K562 (cell line): ENCODE measurements around the gene PTPRT. TPM values are rescaled to one million over a fixed set of nuclear protein-coding genes. Genes with fewer than 3 reads are reported as not detected.

Source experiments
- ATAC-seq: fragments of 200-7000 bp; cut with Tn5 transposase; 3 replicates; pipeline ENCODE4 v1.9.1; 2020; ENCODE audit warnings: moderate library complexity
- BruUV-seq: library from RNA; stranded (reverse); fragments of 400-500 nt; replicated peaks from 2 replicates; lab custom pipeline; 2021; lab: Mats Ljungman, UMichigan
- CTCF ChIA-PET: fragments of 300-600 bp; formaldehyde crosslinking; extraction: SDS; loops from one replicate; lab custom pipeline; 2021; ENCODE audit warnings: low intra/inter-chr PET ratio; lab: Yijun Ruan, JAX
- POLR2A ChIA-PET: fragments of 300-600, 350-650 bp; sonication (Branson Sonifier 250); formaldehyde crosslinking; extraction: SDS; loops from one replicate; lab custom pipeline; 2021; ENCODE audit warnings: antibody characterized with exemption, inconsistent platforms; lab: Yijun Ruan, JAX
- DNase-seq, 4 experiments: peaks; one replicate each; pipeline versions ENCODE4 v3.0.0 to v3.0.0-alpha.2; 2011 to 2018; ENCODE audit warnings: low spot score in 3 of 4, mixed read lengths in 3 of 4; ENCODE audit errors: extremely low read depth in 1 of 4
- FAIRE-seq: peaks from 2 replicates; lab custom pipeline; 2011; peaks lifted over from hg19 to GRCh38; lab: Jason Lieb, UNC
- H2AFZ ChIP-seq: 2 replicates; pipeline ENCODE4 v1.6.0; 2011; ENCODE audit warnings: low read depth, low read length, control low read depth, inconsistent platforms
- H3K27ac ChIP-seq: fragments of 200-600 bp; 3 replicates; pipeline ENCODE4 v1.8.0; 2011; ENCODE audit warnings: low read depth, mild to moderate bottlenecking, control low read depth, inconsistent platforms, low read length, moderate library complexity, mixed read lengths; ENCODE audit errors: extremely low read depth
- H3K27me3 ChIP-seq, 2 experiments: fragments of 300-600 bp in 1 of 2; 2 replicates in 1 of 2; 3 replicates in 1 of 2; pipeline versions ENCODE4 v1.6.0 to v1.8.0; 2011; ENCODE audit warnings: inconsistent platforms in 2 of 2, low read length in 2 of 2, mild to moderate bottlenecking in 1 of 2, mixed read lengths in 1 of 2, moderate library complexity in 1 of 2; ENCODE audit not compliant: control insufficient read depth in 2 of 2, insufficient read depth in 2 of 2
- H3K36me3 ChIP-seq: fragments of 300-600 bp; 3 replicates; pipeline ENCODE4 v1.8.0; 2011; ENCODE audit warnings: mild to moderate bottlenecking, low read length, inconsistent platforms; ENCODE audit not compliant: control insufficient read depth, insufficient read depth
- H3K4me1 ChIP-seq, 2 experiments: fragments of 200-600 bp in 1 of 2; replicated peaks in 1 of 2; 2 replicates in 1 of 2; 3 replicates in 1 of 2; pipeline versions ENCODE4 v1.5.1 to v1.8.0; 2011; ENCODE audit warnings: inconsistent platforms in 2 of 2, low read length in 2 of 2, mild to moderate bottlenecking in 1 of 2, mixed read lengths in 1 of 2, moderate library complexity in 1 of 2; ENCODE audit not compliant: control insufficient read depth in 2 of 2, insufficient read depth in 2 of 2
- H3K4me2 ChIP-seq: 2 replicates; pipeline ENCODE4 v1.6.1; 2011; ENCODE audit warnings: low read length, control low read depth, inconsistent platforms, mixed read lengths; ENCODE audit not compliant: insufficient read depth
- H3K4me3 ChIP-seq: fragments of 200-600 bp; sonication (generic), shearing (Covaris generic); 2 replicates; pipeline ENCODE4 v1.5.1; 2016; ENCODE audit warnings: control low read depth, inconsistent platforms
- H3K79me2 ChIP-seq: fragments of 200-600 bp; 3 replicates; pipeline ENCODE4 v1.8.0; 2011; ENCODE audit warnings: low read length, inconsistent platforms; ENCODE audit not compliant: control insufficient read depth, insufficient read depth
- H3K9ac ChIP-seq, 2 experiments: 2 replicates each; pipeline versions ENCODE4 v1.6.0 to v1.6.1; 2011; ENCODE audit warnings: low read depth in 2 of 2, low read length in 2 of 2, control low read depth in 1 of 2, inconsistent platforms in 1 of 2, mild to moderate bottlenecking in 1 of 2, mixed read lengths in 1 of 2; ENCODE audit not compliant: insufficient read depth in 1 of 2
- H3K9me1 ChIP-seq: one replicate; pipeline ENCODE4 v1.6.0; 2011; ENCODE audit warnings: inconsistent platforms, mild to moderate bottlenecking, low read length, moderate library complexity; ENCODE audit not compliant: control insufficient read depth, insufficient read depth
- H3K9me3 ChIP-seq: replicated peaks from 2 replicates; pipeline ENCODE4 v1.5.1; 2011; ENCODE audit warnings: low read depth, low read length, inconsistent platforms; ENCODE audit not compliant: control insufficient read depth, insufficient read depth
- H4K20me1 ChIP-seq: replicated peaks from 2 replicates; pipeline ENCODE4 v1.6.1; 2011; ENCODE audit warnings: low read length, inconsistent platforms, mixed read lengths; ENCODE audit not compliant: control insufficient read depth, insufficient read depth
- BRF1 ChIP-seq: IDR thresholded peaks from 3 replicates; pipeline ENCODE4 v1.6.1; 2011; ENCODE audit warnings: borderline replicate concordance, mild to moderate bottlenecking; ENCODE audit not compliant: insufficient read length; ENCODE audit errors: extremely low read depth
- E2F5 ChIP-seq: sonication (generic); formaldehyde crosslinking; IDR thresholded peaks from 2 replicates; pipeline ENCODE4 v1.8.0; 2022; ENCODE audit warnings: mild to moderate bottlenecking, missing genetic modification reagents
- GTF2F1 ChIP-seq: IDR thresholded peaks from 2 replicates; pipeline ENCODE4 v1.6.1; 2011; ENCODE audit warnings: low read depth, low read length, improper control_type of control experiment
- KAT8 ChIP-seq: fragments of 450-650 bp; IDR thresholded peaks from 2 replicates; pipeline ENCODE4 v1.6.1; 2016; ENCODE audit warnings: low read depth, mild to moderate bottlenecking
- LEF1 ChIP-seq: fragments of 450-650 bp; IDR thresholded peaks from 2 replicates; pipeline ENCODE4 v1.6.1; 2016; ENCODE audit warnings: mild to moderate bottlenecking
- MAFF ChIP-seq: IDR thresholded peaks from 2 replicates; pipeline ENCODE4 v1.6.1; 2012; ENCODE audit warnings: low read length, improper control_type of control experiment
- NR2F6 ChIP-seq: fragments of 450-650 bp; formaldehyde crosslinking; IDR thresholded peaks from 2 replicates; pipeline ENCODE4 v1.4.0; 2020; ENCODE audit warnings: mild to moderate bottlenecking
- POLR2H ChIP-seq: IDR thresholded peaks from 2 replicates; pipeline ENCODE4 v1.6.1; 2016; ENCODE audit warnings: missing genetic modification characterization, low read depth, mild to moderate bottlenecking, control low read depth, missing compliant biosample characterization, moderate library complexity
- RBM15 ChIP-seq: fragments of 200-400 bp; formaldehyde crosslinking; IDR thresholded peaks from 2 replicates; pipeline ENCODE4 v1.6.1; 2018; ENCODE audit warnings: mild to moderate bottlenecking, low read length, moderate library complexity; ENCODE audit not compliant: insufficient read depth
- SP1 ChIP-seq: sonication (generic); formaldehyde crosslinking; IDR thresholded peaks from 2 replicates; pipeline ENCODE4 v1.8.1; 2022; ENCODE audit warnings: mild to moderate bottlenecking, missing genetic modification reagents
- TARDBP ChIP-seq: fragments of 450-650 bp; IDR thresholded peaks from 2 replicates; pipeline ENCODE4 v1.6.1; 2016
- ZKSCAN8 ChIP-seq: fragments of 200-800 bp; sonication (Bioruptor generic); IDR thresholded peaks from 2 replicates; pipeline ENCODE4 v1.6.1; 2016; ENCODE audit warnings: missing genetic modification characterization, missing compliant biosample characterization
- ZNF449 ChIP-seq: fragments of 250-450 bp; sonication (Bioruptor Pico); IDR thresholded peaks from 2 replicates; pipeline ENCODE4 v1.8.0; 2022; ENCODE audit warnings: moderate library complexity, mild to moderate bottlenecking, inconsistent platforms
- ZNF764 ChIP-seq: fragments of 250-450 bp; sonication (Bioruptor Pico); IDR thresholded peaks from 2 replicates; pipeline ENCODE4 v1.4.0; 2020; ENCODE audit warnings: low read depth, mild to moderate bottlenecking, moderate library complexity
- WGBS: fragments of 100-300 bp; shearing (Covaris generic); methylation state at CpG from one replicate; pipeline ENCODE4 v1.1.6; 2016; ENCODE audit warnings: low coverage, mixed read lengths; ENCODE audit not compliant: insufficient coverage; ENCODE audit errors: missing lambda C conversion rate; 5-methylcytosine and 5-hydroxymethylcytosine counted together
- in situ Hi-C: fragments of 300-500 bp; cut with MboI; formaldehyde crosslinking; loops from 4 replicates; pipeline ENCODE4 v1.15.0; 2018; ENCODE audit warnings: inconsistent platforms, mixed read lengths
- intact Hi-C: fragments of 100-400 bp; cut with micrococcal nuclease; formaldehyde crosslinking; loops from 2 replicates; pipeline ENCODE4 v1.14.2; 2022
- polyA plus RNA-seq, 8 experiments: library from polyadenylated mRNA; depleted of rRNA in 4 of 8; stranded (reverse) in 5 of 8; unstranded in 3 of 8; fragments of >200 nt; fragmentation: Nextera tagmentation in 2 of 8; fragmentation: Illumina TruSeq in 1 of 8; extraction: Ambion mirVana in 2 of 8; extraction: Trizol in 1 of 8; gene quantifications; 2 replicates each; pipeline versions ENCODE4 v1.2.1 to v1.2.3, GENCODE V29; 2011 to 2014; ENCODE audit warnings: inconsistent platforms in 1 of 8, missing spikeins in 1 of 8
- total RNA-seq, 7 experiments: library from RNA; depleted of rRNA in 6 of 7; stranded (reverse); fragments of >200 nt in 6 of 7; fragmentation: Illumina TruSeq in 2 of 7; extraction: Trizol in 2 of 7; gene quantifications; 2 replicates each; pipeline versions ENCODE4 v1.2.1 to v1.2.3, GENCODE V29; 2011 to 2021; ENCODE audit warnings: low replicate concordance in 1 of 7

Gene PTPRT
- total and polyA plus RNA-seq, 9 of the 15 experiments (the other 6 are each of a cell fraction or from before 2014, with no cell fraction given) = not detected

GRCh38 chr20:42340368-42340767 is 849.3 kb downstream of the PTPRT start:
- H3K27me3 ChIP-seq = no peaks in the 10 kb centered on the region
- CTCF ChIA-PET = no interaction called here
- H2AFZ ChIP-seq = no peak overlapping the region
- WGBS = 0% methylated on average over 4 of the region's 4 CpGs
- no peak overlapping the region for H3K27ac ChIP-seq
- no peaks in the 10 kb centered on the region for H4K20me1 ChIP-seq
- no peak overlapping the region for H3K9ac ChIP-seq
- POLR2A ChIA-PET = interaction anchor here (0.6 kb wide), 1 partner anchor 371 kb away, joined by 4 read pairs; no protein-coding TSS in a partner anchor
- intact Hi-C loops (no loop called here), in situ Hi-C loops (no loop called here)
- H3K4me1 ChIP-seq = no peaks in the 10 kb centered on the region
- no peak overlapping the region for H3K4me3 ChIP-seq
- BruUV-seq = no TSS peak
- no peaks in the 10 kb centered on the region for H3K9me1 ChIP-seq
- FAIRE-seq (no peak), ATAC-seq (no peak), DNase-seq (no peak)
- H3K4me2 ChIP-seq = no peak overlapping the region
- H3K36me3 ChIP-seq = no peaks in the 10 kb centered on the region
- H3K79me2 ChIP-seq = no peaks in the 10 kb centered on the region
- no peaks in the 10 kb centered on the region for H3K9me3 ChIP-seq
- TF ChIP-seq POLR2H (tag) (no peak), KAT8 (no peak), RBM15 (no peak)

- 0% methylated on average over 5 of the region's 5 CpGs for WGBS
- Histone ChIP-seq H3K9me1 (no peaks in the 10 kb centered on the region), H3K27me3 (no peaks in the 10 kb centered on the region), H3K9me3 (no peaks in the 10 kb centered on the region), H3K4me2 (no peak overlapping the region), H3K4me3 (no peak overlapping the region), H3K79me2 (no peaks in the 10 kb centered on the region), H3K4me1 (no peaks in the 10 kb centered on the region), H3K27ac (no peak overlapping the region), H4K20me1 (no peaks in the 10 kb centered on the region), H3K36me3 (no peaks in the 10 kb centered on the region), H2AFZ (no peak overlapping the region), H3K9ac (no peak overlapping the region)
- intact Hi-C loops = no loop called here
- ChIA-PET POLR2A (interaction anchor here (1.0 kb wide), 1 partner anchor 35 kb away, joined by 3 read pairs; no protein-coding TSS in a partner anchor), CTCF (no interaction called here)
- DNase-seq = no peak
- no peak for ATAC-seq
- in situ Hi-C loops = no loop called here
- no peak for FAIRE-seq
- no TSS peak for BruUV-seq
- no peak for TF ChIP-seq ZNF764 (CRISPR knock-in tag)
- no peak for TF ChIP-seq LEF1
- no peak for TF ChIP-seq BRF1
- no peak for TF ChIP-seq GTF2F1
- no peak for TF ChIP-seq ZNF449 (CRISPR knock-in tag)
- no peak for TF ChIP-seq TARDBP
- TF ChIP-seq E2F5 (CRISPR knock-in tag) = no peak
- TF ChIP-seq NR2F6 (CRISPR knock-in tag) = no peak
- TF ChIP-seq MAFF = no peak
- TF ChIP-seq ZKSCAN8 (CRISPR knock-in tag) = no peak
- no peak for TF ChIP-seq SP1 (CRISPR knock-in tag)
Measured at GRCh38 chr20:42338294-42339201, 851.2 kb downstream of the PTPRT start.
